ENCODE data around the gene KDM6A.
A peak's percentile ranks its signal among the peaks of the same experiment; 100 is the strongest.
"Not testable (repeated sequence)": the region's sequence is repeated elsewhere in the genome, so short reads cannot be mapped to it uniquely, and the experiment has no call there.

KDM6A gene

GRCh38 chrX:45011597-45011996, 138.6 kb downstream of the KDM6A start:
- no peak for DNase-seq

GRCh38 chrX:45017946-45018345, 145.0 kb downstream of the KDM6A start:
- no peak for DNase-seq

- no peak for DNase-seq
These were observed 149.2 kb downstream of the KDM6A start for GRCh38 chrX:45022150-45022549.

GRCh38 chrX:45024501-45024900, 151.5 kb downstream of the KDM6A start:
- DNase-seq, result no peak

- DNase-seq, result no peak
These were observed 153.0 kb downstream of the KDM6A start for GRCh38 chrX:45026036-45026435.

- no peak for DNase-seq
These were observed 158.9 kb downstream of the KDM6A start for GRCh38 chrX:45031830-45032378.

GRCh38 chrX:45035071-45035470, 162.1 kb downstream of the KDM6A start:
- no peak for DNase-seq

GRCh38 chrX:45036161-45036560, 163.2 kb downstream of the KDM6A start:
- DNase-seq, result no peak

GRCh38 chrX:45040137-45040536, 167.1 kb downstream of the KDM6A start:
- DNase-seq, result not testable (repeated sequence)

GRCh38 chrX:45046417-45046816, 173.4 kb downstream of the KDM6A start:
- no peak for DNase-seq

- DNase-seq, result no peak
These were observed 177.6 kb downstream of the KDM6A start for GRCh38 chrX:45050558-45050957.

GRCh38 chrX:45056428-45057145, 183.6 kb downstream of the KDM6A start:
- no peak for DNase-seq

GRCh38 chrX:45059906-45060305, 186.9 kb downstream of the KDM6A start:
- not testable (repeated sequence) for DNase-seq

- no peak for DNase-seq
These were observed 190.5 kb downstream of the KDM6A start for GRCh38 chrX:45063319-45064095.

- no peak for DNase-seq
These were observed 195.6 kb downstream of the KDM6A start for GRCh38 chrX:45068569-45068968.

- DNase-seq, result peak; percentile 29 to 30
These were observed 197.4 kb downstream of the KDM6A start for GRCh38 chrX:45070116-45071007.

GRCh38 chrX:45073011-45073410, 200.0 kb downstream of the KDM6A start:
- DNase-seq, result not testable (repeated sequence)

- no peak for DNase-seq
These were observed 204.9 kb downstream of the KDM6A start for GRCh38 chrX:45077748-45078424.

GRCh38 chrX:45083314-45083713, 210.3 kb downstream of the KDM6A start:
- DNase-seq, result peak in 1 of 2 donors; percentile 3

GRCh38 chrX:45110494-45110893, 237.5 kb downstream of the KDM6A start:
- no peak for DNase-seq

- peak in 1 of 2 donors; percentile 0 for DNase-seq
These were observed 253.2 kb downstream of the KDM6A start for GRCh38 chrX:45126158-45126557.

GRCh38 chrX:45128896-45129454, 256.0 kb downstream of the KDM6A start:
- no peak for DNase-seq
